Ovary (tissue), 3 donors: ENCODE measurements around the gene TRABD2B.

ENCODE experiments used
- POLR2A ChIP-seq: fragments of 450-650 bp; IDR thresholded peaks from one replicate; pipeline ENCODE4 v1.6.1; 2017; ENCODE audit warnings: antibody characterized with exemption, mild to moderate bottlenecking, moderate library complexity
- TF ChIP-seq, protein P1 (sequence below), 3 donors: fragments of 450-650 bp in 2 of 3; fragments of 200-600 bp in 1 of 3; IDR thresholded peaks; one replicate each; pipeline versions ENCODE4 v1.5.1 to v1.8.0; 2016 to 2022; ENCODE audit warnings: antibody characterized with exemption in 3 of 3, mild to moderate bottlenecking in 1 of 3
- donor health status: DM: no; HTN: no; CAD: no.

DNA sequence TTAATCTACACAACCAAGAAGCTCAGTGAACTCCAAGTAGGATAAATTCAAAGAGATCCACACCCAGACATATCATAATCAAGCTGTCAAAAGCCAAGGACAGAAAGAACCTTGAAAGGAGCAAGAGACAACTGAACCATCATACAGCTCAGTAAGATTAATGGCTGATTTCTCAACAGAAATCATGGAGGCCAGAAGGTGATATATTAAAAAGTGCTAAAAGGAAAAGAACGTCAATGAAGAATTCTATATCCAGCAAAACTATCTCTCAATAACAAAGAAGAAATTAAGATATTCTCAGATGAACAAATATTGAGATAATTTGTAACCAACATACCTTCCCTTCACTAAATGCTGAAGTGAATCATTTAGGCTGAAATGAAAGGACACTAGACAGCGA is 161.8 kb downstream of the TRABD2B start:
- TF ChIP-seq, protein P1, sequence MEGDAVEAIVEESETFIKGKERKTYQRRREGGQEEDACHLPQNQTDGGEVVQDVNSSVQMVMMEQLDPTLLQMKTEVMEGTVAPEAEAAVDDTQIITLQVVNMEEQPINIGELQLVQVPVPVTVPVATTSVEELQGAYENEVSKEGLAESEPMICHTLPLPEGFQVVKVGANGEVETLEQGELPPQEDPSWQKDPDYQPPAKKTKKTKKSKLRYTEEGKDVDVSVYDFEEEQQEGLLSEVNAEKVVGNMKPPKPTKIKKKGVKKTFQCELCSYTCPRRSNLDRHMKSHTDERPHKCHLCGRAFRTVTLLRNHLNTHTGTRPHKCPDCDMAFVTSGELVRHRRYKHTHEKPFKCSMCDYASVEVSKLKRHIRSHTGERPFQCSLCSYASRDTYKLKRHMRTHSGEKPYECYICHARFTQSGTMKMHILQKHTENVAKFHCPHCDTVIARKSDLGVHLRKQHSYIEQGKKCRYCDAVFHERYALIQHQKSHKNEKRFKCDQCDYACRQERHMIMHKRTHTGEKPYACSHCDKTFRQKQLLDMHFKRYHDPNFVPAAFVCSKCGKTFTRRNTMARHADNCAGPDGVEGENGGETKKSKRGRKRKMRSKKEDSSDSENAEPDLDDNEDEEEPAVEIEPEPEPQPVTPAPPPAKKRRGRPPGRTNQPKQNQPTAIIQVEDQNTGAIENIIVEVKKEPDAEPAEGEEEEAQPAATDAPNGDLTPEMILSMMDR (IDR thresholded peaks at IDR 0.05), result no peak
- TF ChIP-seq POLR2A, result no peak
